Measurements from ENCODE around the gene RSKR. TPM values are rescaled to one million over a fixed set of nuclear protein-coding genes. Genes with fewer than 3 reads are reported as not detected.

The RSKR gene
- total and polyA plus RNA-seq, 8 donors, result 2.2 to 6.9 (median 3.4) TPM

DNA sequence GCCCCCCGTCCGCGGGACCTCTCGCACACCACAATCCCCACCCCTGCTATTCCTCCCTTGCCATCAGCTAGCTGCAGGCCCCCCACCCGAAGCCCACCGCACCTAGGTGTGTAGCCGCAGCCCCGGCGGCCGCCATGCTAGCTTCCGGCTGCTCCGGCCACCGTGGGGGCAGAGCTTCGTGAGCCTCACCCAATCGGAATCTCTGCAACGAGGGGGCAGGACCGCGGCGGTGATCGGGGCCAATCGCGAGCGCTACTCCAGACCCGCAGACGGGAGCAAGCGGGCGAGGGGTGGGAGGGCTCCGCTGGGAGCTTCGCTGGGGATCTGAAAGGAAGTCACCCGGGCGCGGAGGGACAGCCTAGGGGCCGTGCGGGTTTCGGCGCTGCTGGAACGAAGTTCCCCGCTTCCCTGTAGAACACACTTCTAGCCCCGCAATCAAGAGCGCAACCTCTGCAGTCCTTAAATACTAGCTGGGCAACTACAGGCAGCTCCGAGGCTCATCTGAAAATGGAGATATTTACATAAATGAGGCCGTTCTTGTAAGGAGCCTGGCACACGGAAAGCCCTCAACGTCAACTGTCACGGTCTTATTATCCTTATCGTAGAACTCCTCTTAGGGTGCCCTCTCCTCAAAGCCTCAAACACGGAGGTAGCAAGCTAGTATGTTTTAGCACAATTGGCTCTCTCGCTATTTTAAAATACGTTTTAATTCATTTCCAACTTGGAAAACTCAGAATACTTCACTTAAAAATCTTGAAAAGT lies 42.4 kb downstream of the RSKR start, which contains the start of gene PIGS:
PIGS (minus strand) TSS at position 164 of the 762 bp plus-strand sequence; CDS start at position 136, 28 bp downstream.
- Histone ChIP-seq H3K4me1 (peaks cover 6 to 15% (median 9%) of the 10 kb centered on the region in 3 donors), H3K36me3 (no peaks in the 10 kb centered on the region), H3K9me3 (no peaks in the 10 kb centered on the region), H3K27ac (peak within 1 kb of the TSS; percentile 66 to 82 (median 73)), H3K27me3 (no peaks in the 10 kb centered on the region), H3K4me3 (peak within 1 kb of the TSS; percentile 80 to 98 (median 89))
- peak; percentile 98 to 99 (median 99) for ATAC-seq
- peak; percentile 94 to 99 (median 95) for DNase-seq
- intact Hi-C loops (cut with DNase I), result no loop called here
- TF ChIP-seq CTCF (IDR thresholded peaks at IDR 0.05), result no peak
- FAIRE-seq, result no peak
- WGBS, 2 donors, result 1% methylated on average over 47 to 49 of the region's 49 CpGs

GRCh38 chr17:28570716-28571360 lies 43.1 kb downstream of the RSKR start:
- 1% methylated on average over 36 to 39 of the region's 39 CpGs for WGBS, 2 donors
- intact Hi-C loops (cut with DNase I), result no loop called here
- FAIRE-seq, result no peak
- peak overlapping the region; percentile 66 to 82 (median 73) for H3K27ac ChIP-seq
- no peak for TF ChIP-seq CTCF (IDR thresholded peaks at IDR 0.05)
- peak; percentile 25 to 68 (median 50) for ATAC-seq
- peaks cover 6 to 15% (median 9%) of the 10 kb centered on the region in 3 donors for H3K4me1 ChIP-seq
- H3K27me3 ChIP-seq, result no peaks in the 10 kb centered on the region
- peak overlapping the region; percentile 80 to 98 (median 89) for H3K4me3 ChIP-seq
- H3K9me3 ChIP-seq, result no peaks in the 10 kb centered on the region
- DNase-seq, result peak in 1 of 6 donors; percentile 41
- H3K36me3 ChIP-seq, result no peaks in the 10 kb centered on the region

- Histone ChIP-seq H3K4me3 (no peak overlapping the region), H3K36me3 (no peaks in the 10 kb centered on the region), H3K27ac (no peak overlapping the region), H3K4me1 (peaks cover 6 to 15% (median 9%) of the 10 kb centered on the region in 3 donors), H3K27me3 (no peaks in the 10 kb centered on the region), H3K9me3 (no peaks in the 10 kb centered on the region)
- FAIRE-seq (no peak), ATAC-seq (no peak), DNase-seq (no peak)
- WGBS, 2 donors, result 95 to 100% methylated on average over 1 of the region's 1 CpG
- intact Hi-C loops (cut with DNase I), result no loop called here
- no peak for TF ChIP-seq CTCF (IDR thresholded peaks at IDR 0.05)
These were observed 44.5 kb downstream of the RSKR start for GRCh38 chr17:28569446-28569845.

- no peak for FAIRE-seq
- DNase-seq, result no peak
- no peak for TF ChIP-seq CTCF (IDR thresholded peaks at IDR 0.05)
- intact Hi-C loops (cut with DNase I), result no loop called here
- no peak for ATAC-seq
- no peak overlapping the region for H3K4me3 ChIP-seq
- WGBS, 2 donors, result 81 to 95% methylated on average over 3 of the region's 3 CpGs
- peaks cover 6 to 15% (median 9%) of the 10 kb centered on the region in 3 donors for H3K4me1 ChIP-seq
- H3K9me3 ChIP-seq, result no peaks in the 10 kb centered on the region
- H3K36me3 ChIP-seq, result peaks cover 0 to 10% (median 4%) of the 10 kb centered on the region in 3 donors
- no peak overlapping the region for H3K27ac ChIP-seq
- no peaks in the 10 kb centered on the region for H3K27me3 ChIP-seq
These were observed 46.4 kb downstream of the RSKR start for GRCh38 chr17:28567604-28568003.
